CD4-positive, alpha-beta T cell treated with Interferon alpha-2 for 1 hour (primary cell): Measurements from ENCODE around the gene SRMS.
A peak's percentile ranks its signal among the peaks of the same experiment; 100 is the strongest.
"Not testable (repeated sequence)": the region's sequence is repeated elsewhere in the genome, so short reads cannot be mapped to it uniquely, and the experiment has no call there.

Experiments used
- DNase-seq, 2 donors: peaks; one replicate each; pipeline ENCODE4 v3.0.0-alpha.2; 2020 to 2022

SRMS gene

DNA sequence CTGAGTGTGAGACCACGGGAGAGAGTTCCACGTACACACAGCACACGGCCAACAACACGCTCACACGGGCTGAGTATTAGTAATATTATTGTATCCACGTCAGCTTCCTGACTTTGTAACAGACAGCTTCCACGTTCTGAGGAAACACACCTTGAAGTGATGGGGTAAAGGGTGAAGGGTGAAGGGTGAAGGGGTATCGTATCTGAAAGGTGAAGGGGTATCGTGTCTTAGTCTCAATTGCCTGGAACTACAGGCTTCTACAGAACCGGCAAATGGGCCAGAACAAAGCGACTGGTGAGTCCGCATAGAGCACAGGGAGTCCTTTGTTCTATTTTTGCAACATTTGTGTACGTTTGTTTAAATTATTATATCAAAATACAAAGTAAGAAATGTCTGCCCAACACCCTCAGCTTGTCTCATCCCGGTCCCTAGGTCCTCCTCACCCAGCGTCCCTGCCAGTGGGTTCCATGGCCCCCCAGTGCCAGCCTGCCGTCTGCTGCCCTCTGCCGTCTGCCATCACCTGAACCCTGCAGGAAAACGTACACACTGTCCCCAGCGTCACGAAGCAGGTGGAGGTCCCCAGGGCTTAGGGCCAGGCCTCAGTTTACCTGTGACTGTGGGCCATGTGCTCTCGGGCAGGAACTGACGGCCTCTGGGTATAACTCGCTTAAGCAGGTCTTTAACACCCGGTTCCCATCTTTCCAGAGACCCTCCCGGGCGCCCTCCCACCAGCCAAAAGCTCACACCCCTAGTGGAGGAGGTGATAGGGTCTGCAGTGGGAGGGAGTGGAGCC lies 30.9 kb upstream of the SRMS start:
- DNase-seq: no peak

DNA sequence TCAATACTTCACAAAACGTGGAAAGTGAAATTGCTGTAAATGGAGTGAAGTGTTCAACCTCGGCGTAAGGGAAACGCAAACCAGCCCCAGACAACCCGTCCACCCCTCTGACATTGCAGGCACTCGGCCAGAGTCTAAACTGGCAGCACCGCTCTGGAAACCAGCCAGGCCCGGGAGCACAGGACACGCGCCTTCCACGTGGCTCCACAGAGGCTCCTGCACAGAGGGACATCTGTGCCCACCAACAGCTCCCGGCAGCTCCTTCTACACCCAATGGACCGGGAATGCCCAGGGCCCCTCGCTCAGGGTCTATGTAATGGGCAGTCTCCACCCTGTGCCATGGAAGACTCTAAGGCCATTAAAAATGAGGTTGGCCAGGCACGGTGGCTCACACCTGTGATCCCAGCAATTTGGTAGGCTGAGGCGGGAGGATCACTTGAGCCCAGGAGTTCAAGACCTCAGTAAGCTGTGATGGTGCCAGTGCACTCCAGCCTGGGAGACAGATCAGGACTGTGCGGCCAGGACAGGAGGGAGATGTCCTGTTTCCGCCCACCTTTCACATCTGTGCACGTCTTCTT lies 29.9 kb upstream of the SRMS start:
- no peak for DNase-seq

DNA sequence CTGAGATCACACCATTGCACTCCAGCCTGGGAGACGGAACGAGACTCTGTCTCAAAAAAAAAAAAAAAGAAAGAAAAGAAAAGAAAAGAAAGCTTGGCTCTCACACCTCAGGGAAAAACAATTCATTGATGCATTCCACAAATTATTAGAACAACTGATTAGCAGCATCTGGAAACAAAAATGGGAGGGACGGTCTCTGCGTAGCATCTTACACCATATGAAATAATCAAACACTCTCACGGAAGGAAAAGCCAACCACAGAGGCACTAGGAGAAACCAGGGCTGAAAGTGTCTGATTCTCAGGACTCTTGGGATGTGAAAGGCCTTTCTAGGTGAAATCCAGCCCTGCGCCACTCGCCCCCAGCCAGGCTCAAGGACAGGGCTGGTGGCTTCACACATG lies 28.8 kb upstream of the SRMS start:
- no peak for DNase-seq

DNA sequence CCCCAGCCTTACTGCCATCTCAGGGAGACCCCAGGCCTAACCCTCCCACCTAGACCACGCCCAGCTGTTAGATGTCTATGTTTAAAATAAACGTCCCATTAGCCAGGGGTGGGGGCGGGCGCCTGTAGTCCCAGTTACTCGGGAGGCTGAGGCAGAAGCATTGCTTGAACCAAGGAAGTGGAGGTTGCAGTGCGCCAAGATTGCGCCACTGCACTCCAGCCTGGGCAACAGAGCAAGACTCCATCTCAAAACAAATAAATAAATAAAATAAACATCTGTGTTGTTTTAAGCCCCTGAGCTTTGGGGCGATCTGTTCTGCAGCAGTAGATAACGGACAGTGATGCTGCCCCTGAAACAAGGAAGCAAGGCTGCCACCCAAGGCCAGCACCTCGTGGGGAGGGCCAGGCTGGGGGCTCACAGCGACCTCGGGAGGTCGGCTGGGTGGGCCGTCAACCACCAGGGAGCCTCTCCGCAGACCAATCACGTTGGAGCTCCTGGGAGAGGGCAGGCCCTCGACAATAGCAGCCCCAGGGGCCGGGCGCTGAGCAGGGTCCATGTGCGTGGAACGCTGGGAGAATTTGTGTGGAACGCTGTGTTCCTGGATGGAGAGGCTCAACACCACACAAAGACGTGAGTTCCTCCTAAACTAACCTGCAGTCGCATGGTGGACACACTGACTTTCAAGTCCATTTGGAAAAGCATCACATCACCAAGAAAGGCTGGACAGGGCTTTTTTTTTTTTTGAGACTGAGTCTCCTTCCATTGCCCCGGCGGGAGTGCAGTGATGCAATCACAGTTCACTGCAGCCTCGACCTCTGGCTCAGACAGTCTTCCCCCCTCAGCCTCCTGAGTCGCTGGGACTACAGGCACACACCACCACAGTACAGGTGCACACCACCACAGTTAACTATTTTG lies 27.5 kb upstream of the SRMS start:
- DNase-seq: no peak

DNA sequence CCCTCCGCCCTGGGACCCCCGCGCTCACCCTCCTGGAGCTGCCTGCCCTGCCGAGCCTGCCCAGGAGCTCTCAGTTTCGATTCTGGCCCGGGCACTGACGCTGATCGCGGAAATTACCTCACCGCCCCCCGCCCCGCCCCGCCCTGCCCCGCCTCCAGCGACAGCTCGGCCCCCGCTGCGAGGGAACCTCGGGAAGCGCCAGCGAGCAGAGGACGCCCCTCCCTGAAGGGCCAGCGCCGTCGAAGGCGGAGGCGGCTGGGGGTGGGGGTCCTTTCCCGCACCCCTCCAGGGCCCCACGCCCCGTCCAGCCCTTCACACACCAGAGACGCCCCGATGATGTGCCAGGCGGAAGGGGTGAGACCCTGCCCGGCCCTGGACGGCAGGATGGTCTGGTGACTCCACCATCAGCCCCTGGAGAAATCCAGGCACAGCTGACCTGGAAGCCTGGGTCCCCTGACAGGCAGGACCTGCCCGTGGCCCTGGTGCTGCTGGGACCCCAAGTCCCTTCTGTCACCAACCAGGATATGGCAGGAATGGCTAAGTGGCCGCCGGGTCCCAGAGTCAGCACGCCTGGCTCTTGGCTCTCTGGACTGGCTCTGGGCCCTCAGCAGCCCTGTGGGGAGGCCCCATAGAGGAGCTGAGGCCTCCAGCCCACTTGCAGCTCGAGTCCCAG lies 26.7 kb upstream of the SRMS start, which contains the start of gene HELZ2:
HELZ2 (minus strand) TSS at position 84 of the 673 bp plus-strand sequence. CDS start 1,854 bp downstream, outside the sequence.
- peak; percentile 91 to 93 for DNase-seq

DNA sequence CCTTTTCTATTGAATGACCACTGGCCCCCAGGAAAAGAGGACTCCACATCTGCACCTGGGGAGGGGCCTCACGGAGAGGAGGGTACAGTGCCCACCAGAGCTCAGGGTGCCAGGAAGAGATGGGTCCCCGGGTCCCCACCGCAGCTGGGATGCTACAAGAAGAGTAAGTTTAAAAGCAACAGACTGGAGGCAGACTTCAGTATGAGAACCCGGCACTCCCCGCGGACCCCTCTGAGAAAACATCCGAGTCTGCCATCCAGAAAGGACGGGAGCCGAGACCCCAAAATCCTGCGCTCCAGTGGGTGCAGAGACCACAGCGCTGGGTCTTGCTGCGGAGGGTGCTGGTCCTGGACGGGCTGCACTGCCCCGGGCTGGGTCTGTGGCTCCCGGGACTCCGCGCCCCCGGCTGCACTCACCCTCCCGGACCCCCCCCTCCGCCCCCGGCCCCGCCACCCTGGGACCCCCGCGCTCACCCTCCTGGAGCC lies 26.1 kb upstream of the SRMS start:
- DNase-seq: peak in 1 of 2 donors; percentile 54

DNA sequence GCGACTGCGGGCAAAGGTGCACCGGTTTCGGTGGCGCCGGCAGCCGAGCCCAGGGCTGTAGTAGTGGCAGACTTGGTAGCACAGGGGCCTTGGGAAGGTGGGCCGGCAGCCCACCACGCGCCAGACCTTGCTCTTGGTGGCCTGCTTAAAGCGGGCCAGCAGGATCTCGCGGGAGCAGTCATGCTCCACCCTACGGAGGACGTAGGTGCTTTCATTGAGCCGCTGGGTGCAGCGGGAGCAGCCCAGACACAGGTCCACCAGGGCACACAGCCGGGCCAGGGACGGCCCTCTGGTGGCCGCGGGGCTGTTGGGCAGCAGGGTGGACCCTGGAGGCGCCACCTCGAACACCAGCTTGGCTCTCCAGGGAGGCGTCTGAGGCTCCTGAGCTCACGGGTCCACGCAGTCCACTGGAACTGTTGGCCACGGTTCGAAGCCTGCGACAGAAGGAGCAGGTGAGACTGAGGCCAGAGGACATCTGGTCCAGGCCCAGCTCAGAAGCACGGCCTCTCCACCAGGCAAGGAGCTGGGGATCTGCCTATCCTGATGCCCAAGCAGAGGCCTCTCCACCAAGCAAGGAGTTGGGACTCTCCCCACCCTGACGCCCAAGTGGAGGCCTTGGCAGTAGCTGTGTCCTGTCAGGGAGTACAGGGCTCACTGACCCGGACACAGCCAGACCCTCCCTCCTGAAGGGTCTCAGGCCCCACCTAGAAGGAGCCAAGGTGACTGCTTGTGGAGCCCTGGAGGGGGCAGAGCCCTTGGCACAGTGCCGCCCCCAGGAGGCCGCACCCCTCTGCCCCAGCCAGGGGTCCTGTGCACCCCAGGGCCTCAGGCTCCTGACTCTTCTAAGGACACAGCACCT lies 25.5 kb upstream of the SRMS start:
- peak; percentile 24 for DNase-seq

DNA sequence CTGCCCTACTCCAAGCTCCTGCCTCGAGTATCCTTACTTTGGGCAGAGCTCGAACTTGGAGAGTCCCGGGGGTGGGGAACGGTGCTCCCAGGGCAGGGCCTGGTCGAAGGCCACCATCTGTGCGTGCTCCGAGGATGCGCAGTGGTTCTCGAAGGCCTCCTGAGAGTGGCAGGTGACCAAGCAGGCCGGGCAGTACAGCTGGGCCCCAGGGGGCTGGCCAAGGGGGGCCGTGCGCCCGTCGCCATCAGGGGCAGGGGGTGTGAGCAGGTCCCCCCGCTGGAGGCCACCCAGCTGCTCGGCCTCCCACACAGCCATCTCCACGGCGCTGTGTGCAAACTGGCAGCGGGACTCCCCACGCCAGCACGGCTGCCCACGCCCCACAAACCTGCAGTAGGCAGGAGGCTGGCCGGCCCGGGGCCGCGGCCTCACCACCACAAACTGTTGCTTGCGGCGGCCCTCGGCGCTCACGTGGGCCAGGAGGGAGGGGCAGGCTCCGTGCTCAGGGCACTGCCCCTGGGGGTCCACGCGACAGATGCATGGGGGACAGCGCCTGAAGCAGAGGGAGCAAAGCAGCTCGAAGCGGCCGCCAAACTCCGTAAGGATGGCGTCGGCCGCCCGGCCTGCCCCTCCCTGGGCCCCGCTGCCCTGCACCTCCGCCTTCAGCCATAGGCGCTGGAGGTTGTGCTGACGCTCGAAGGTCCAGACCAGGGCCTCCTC lies 24.7 kb upstream of the SRMS start:
- no peak for DNase-seq

DNA sequence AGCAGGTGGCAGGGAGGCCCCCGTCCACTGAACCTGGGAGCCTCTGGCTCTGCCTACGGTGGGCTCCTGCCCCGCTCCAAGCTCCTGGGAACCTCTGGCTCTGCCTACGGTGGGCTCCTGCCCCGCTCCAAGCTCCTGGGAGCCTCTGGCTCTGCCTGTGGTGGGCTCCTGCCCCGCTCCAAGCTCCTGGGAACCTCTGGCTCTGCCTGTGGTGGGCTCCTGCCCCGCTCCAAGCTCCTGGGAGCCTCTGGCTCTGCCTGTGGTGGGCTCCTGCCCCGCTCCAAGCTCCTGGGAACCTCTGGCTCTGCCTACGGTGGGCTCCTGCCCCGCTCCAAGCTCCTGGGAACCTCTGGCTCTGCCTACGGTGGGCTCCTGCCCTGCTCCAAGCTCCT lies 23.5 kb upstream of the SRMS start:
- DNase-seq: not testable (repeated sequence)

DNA sequence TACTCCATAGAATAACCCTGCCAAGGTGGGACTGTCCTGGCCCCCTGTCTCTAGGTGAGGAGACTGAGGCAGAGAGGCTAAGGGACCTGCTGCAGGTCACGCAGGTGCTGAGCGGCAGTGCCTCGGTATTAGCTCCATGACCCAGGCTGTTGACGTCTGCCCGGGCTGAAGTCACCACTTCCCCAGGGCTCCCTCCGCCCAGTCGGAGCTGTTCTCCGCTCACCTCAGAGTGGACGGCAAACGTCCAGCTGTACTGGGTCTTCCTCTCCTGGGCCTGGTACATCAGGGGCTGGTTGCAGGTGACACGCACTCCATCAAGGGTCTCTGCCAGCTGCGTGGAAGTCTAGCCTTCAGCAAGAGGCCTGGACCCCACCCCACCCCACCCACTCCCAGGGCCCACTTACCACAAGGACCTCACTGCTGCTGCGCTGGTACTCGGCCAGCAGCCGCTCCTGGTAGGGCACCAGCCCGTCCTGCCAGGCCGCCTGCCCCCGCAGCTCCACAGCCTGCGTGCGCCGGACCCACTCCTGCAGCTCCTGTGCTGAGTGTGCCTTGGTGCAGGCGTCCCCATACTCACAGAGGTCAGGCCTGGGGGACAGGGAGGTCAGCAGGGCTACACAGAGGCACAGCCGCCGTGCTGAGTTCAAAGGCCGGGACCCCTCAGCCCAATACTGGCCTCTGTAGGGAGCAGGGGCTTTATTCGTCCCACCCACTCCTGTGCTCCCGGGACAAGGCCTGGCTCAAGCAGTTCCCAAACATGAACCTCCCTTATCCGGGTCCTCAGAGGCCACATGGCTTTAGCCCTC lies 22.9 kb upstream of the SRMS start:
- peak in 1 of 2 donors; percentile 41 for DNase-seq

DNA sequence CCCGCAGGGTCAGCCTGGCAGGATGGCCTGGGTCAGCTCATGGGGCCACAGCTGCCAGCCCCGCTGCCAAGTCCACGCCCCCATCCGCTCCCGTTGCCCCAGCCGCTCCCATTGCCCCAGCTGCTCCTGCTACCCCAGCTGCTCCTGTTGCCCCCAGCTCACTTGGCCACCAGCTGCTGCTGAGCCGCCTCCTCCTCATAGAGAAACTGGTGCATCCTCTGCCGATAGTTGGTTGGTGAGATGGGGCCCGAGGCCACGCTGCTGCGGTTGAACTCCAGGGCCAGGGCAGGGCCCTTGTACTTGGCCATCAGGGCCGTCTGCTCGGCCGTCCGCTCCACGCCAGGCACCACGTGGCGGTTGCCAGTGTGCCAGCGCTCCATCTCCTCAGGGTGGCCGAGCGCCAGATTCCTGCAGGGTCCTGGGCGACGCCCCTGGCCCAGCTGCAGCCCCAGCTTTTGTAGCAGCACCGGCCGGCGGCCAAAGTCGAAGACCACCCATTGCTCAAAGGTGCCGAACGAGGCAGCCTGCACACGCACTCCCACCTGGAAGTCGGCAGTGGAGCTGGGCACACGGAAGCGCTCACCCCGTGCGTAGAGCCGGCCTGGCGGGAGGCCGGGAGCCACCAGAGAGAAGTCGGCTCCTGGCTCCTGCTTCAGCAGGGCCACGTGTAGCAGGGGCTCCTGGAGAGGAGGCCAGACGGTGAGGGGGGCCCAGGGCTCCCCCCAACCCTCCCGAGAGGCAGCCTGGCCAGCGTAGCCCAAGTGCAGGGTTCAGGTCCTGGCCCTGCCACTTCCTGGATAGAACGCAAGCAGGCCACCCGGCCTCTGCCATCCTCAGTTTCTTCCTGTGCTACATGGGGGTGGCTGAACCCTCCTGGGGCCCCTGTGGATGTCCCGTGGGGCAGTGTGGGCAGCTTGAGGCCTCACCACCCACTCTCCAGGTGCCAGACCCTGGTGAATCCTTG lies 21.7 kb upstream of the SRMS start:
- peak; percentile 34 to 41 for DNase-seq

DNA sequence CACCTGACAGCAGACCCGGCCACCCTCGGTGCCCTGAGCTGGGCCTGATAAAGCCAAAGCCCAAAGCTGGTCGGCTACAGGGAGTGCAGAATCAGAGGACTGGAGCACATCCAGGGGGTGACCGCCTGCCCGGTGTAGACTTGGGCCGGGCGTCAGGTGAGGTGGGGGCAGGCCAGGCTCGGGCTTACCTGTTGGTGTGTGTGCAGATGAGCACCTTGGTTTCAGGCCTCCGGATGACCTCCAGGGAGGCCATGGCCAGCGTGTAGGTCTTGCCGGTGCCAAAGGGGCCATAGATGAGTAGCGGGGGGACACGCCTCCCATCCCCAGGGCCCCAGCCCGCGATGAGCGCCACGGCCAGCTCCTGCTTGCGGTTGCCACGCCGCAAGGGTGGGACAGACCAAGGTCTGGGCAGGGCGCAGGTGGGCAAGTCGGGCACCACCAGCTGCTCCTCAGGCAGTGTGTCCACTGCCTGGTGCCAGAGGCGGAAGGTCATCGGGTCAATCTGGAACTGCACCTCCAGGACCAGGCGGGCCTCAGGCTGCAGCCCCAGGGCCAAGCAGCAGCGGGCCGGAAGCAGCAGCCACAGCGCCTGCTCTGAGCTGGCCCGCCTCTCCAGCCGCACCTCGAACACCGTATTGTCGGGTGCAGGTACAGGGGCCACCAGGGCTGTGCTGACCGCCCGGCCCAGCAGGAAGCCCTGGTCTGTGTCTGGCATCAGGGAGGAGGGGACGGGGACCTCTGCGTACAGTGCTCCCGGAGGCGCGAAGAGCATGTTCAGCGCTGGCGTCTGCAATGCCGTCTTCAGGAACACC lies 20.8 kb upstream of the SRMS start:
- DNase-seq: peak in 1 of 2 donors; percentile 47

DNA sequence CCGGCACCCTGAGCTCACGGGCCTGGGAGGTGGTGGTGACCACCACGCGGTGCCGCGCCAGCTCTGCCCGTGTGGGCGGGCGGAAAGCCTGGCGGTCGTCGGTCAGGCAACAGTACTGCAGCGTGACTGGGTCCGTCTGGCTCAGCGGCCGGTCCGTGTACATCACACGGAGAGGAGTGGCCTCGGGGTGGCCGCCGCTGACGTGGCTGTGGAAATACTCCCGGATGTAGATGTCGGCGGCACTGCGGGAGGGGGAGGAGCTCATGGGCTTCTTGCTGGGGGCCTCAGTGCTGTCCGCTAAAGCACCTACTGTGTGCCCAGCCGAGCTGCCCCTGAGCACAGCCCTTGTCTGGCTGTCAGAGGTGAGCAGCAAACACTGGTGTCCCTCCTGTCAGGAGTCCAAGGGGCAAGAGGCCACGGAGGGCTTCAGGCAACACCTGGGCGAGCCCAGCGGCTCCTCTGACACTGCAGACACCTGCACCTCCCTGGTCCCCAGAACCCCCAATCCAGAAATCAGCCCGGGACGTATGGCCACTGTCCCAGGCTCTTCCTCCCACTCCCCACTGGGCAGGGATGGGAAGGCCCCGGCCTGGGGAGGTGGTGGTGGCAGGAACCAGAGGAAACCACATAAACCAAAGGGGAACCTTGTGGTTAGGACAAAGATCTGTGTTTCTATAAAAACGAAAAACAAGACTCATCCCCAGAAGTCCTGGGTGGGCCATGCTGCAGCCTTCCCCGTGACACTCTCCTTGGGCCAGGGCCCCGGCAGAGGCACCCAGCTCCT lies 20.0 kb upstream of the SRMS start:
- peak; percentile 70 to 78 for DNase-seq

DNA sequence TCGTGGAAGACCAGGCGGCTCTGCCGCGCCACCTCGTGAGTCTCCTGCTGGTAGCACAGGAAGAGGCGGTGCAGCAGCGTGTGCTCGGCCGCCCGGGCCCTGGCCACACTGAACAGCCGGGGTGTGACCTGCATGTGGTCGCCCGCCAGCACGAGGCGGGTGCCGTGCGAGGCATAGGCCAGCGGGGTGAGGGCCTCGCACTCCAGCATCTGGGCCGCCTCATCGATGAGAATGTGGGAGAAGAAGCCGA lies 19.5 kb upstream of the SRMS start:
- peak in 1 of 2 donors; percentile 36 for DNase-seq

DNA sequence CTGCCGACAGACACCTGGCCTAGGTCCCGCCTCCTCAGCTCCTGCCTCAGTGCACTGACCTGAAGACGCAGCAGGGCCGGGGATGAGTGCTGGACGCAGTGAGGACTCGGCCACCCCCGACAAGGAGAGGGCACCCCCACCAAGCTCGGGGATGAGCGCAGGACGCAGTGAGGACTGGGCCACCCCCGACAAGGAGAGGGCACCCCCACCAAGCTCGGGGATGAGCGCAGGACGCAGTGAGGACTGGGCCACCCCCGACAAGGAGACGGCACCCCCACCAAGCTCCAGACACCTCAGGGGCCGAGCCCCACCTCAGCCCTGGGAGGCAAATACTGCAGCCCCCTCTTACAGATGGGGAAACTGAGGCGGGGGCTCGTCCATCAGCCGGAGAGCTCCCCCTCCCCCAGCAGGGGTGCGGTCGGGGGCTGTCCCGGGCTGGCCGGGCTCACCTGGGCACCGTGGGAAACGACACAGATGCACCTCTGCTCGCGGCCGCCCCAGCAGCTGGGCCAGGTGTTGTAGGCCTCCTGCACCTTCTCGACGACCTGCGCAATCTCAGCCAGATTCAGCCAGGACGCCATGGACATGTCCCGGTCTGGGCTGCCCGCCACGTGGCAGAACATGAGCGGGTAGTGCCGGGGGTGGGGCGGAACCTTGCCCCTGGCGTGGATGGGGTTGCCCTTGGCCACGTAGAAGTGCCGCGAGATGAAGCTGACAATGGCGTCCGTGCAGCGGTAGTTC lies 19.0 kb upstream of the SRMS start:
- no peak for DNase-seq

DNA sequence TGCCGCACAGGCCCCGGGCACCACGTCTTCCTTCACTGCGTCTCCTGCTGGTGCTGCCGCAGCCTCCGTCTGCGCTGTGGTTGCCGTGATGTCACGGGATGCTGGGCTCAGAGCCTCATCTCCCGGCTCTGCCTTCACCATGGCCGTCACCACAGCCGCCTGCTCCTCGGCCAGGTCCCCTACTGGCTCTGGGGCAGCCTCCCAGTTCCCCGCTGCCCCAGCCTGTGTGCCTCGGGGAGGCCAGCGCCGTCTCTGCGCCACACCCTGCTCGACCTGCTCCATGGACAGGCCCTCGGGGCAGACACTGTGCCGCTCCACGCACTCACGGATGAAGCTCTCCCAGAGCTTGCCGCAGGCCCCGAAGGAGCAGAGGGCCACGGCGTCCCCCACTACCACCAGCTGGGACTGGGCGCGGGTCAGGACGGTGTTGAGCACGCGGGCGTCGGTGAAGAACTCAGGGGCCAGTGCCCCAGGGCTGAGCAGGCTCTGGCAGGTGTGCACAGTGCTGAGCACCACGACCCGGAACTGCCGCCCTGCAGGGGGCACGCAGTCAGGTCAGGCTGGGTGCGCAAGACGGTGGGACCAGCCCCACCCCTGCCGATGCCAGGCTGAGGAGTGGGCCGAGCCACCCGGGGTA lies 18.3 kb upstream of the SRMS start:
- no peak for DNase-seq
